Epithelial cell of prostate (primary cell): Measurements from ENCODE around the gene SEPTIN8.

Source experiments
- DNase-seq: peaks from one replicate; pipeline ENCODE4 v3.0.0-alpha.2; 2011; ENCODE audit warnings: low read depth, low spot score
- H3K27ac ChIP-seq: fragments of 450-650 bp; 2 replicates; pipeline ENCODE4 v1.5.1; 2017; ENCODE audit warnings: mild to moderate bottlenecking

Gene SEPTIN8

GRCh38 chr5:132718544-132719312 lies 58.3 kb downstream of the SEPTIN8 start:
- no peak overlapping the region for H3K27ac ChIP-seq
- DNase-seq: no peak

- no peak for DNase-seq
- H3K27ac ChIP-seq: no peak overlapping the region
Observed at GRCh38 chr5:132714456-132715307, 62.4 kb downstream of the SEPTIN8 start.

- no peak overlapping the region for H3K27ac ChIP-seq
- no peak for DNase-seq
Observed at GRCh38 chr5:132708645-132709044, 68.4 kb downstream of the SEPTIN8 start.

- DNase-seq: no peak
- peak overlapping the region; percentile 20 for H3K27ac ChIP-seq
Observed at GRCh38 chr5:132704875-132705274, 72.2 kb downstream of the SEPTIN8 start.
